Measurements from ENCODE around the gene CEP192. TPM values are rescaled to one million over a fixed set of nuclear protein-coding genes. Genes with fewer than 3 reads are reported as not detected.

Gene CEP192
- total and polyA plus RNA-seq, 2 of the 13 experiments (the other 11 are each of a cell fraction or from before 2014, with no cell fraction given): 15.3 to 24.7 TPM

DNA sequence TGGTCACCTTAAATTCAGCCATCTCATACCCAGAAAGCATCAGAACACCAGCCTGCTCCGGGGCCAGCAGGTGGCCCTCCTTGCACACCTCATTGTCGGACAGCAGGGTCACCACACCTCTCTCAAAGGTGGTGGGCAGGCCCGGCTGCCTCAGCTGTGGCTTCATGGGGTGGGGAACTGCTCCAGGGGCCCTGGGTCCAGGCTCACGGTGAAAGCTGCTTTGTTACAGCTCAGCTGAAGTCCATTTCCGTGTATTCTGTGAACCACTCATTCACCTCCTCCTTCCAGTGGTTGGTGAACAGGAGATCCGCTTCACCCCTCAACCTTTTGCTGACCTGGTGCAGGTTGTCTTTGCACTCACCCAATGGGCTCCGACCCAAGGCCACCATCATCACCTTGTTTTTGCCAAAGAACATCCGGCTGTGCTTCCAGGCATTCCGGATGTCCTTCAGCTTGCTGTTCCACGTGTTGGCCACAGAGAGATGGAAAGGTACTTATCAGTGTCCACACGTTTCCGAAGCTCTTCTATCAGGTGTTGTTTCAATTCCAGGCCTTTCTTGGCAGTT, 148.8 kb downstream of the CEP192 start (continued):
- TF ChIP-seq, protein P1, sequence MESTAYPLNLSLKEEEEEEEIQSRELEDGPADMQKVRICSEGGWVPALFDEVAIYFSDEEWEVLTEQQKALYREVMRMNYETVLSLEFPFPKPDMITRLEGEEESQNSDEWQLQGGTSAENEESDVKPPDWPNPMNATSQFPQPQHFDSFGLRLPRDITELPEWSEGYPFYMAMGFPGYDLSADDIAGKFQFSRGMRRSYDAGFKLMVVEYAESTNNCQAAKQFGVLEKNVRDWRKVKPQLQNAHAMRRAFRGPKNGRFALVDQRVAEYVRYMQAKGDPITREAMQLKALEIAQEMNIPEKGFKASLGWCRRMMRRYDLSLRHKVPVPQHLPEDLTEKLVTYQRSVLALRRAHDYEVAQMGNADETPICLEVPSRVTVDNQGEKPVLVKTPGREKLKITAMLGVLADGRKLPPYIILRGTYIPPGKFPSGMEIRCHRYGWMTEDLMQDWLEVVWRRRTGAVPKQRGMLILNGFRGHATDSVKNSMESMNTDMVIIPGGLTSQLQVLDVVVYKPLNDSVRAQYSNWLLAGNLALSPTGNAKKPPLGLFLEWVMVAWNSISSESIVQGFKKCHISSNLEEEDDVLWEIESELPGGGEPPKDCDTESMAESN (CRISPR knock-in tag; conservative IDR thresholded peaks at IDR 0.05): no peak
- TF ChIP-seq, protein P2, sequence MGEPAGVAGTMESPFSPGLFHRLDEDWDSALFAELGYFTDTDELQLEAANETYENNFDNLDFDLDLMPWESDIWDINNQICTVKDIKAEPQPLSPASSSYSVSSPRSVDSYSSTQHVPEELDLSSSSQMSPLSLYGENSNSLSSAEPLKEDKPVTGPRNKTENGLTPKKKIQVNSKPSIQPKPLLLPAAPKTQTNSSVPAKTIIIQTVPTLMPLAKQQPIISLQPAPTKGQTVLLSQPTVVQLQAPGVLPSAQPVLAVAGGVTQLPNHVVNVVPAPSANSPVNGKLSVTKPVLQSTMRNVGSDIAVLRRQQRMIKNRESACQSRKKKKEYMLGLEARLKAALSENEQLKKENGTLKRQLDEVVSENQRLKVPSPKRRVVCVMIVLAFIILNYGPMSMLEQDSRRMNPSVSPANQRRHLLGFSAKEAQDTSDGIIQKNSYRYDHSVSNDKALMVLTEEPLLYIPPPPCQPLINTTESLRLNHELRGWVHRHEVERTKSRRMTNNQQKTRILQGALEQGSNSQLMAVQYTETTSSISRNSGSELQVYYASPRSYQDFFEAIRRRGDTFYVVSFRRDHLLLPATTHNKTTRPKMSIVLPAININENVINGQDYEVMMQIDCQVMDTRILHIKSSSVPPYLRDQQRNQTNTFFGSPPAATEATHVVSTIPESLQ (CRISPR knock-in tag; conservative IDR thresholded peaks at IDR 0.05): no peak
- TF ChIP-seq ZNF609 (CRISPR knock-in tag; IDR thresholded peaks at IDR 0.05; ENCODE audit: borderline replicate concordance) (peak; percentile 60; the same call in 1 of the 2 replicates), KDM2A (CRISPR knock-in tag; IDR thresholded peaks at IDR 0.05; ENCODE audit: borderline replicate concordance, low read depth) (peak; percentile 74), NR0B2 (CRISPR knock-in tag; IDR thresholded peaks at IDR 0.05) (no peak), SRY (CRISPR knock-in tag; IDR thresholded peaks at IDR 0.05) (peak; percentile 43; the same call in 1 of the 2 replicates), HCFC1 (IDR thresholded peaks at IDR 0.05; ENCODE audit: low read depth, low read length) (no peak), CBX5 (CRISPR knock-in tag; IDR thresholded peaks at IDR 0.05; ENCODE audit: borderline replicate concordance) (no peak; the same call in 1 of the 2 replicates), ZBTB1 (CRISPR knock-in tag; IDR thresholded peaks at IDR 0.05; ENCODE audit: borderline replicate concordance) (no peak), MXI1 (IDR thresholded peaks at IDR 0.05; ENCODE audit: borderline replicate concordance, low read depth, low read length) (peak; percentile 62; the same call in 1 of the 3 replicates), ARNT2 (CRISPR knock-in tag; IDR thresholded peaks at IDR 0.05; ENCODE audit: low read depth) (no peak), U2AF2 (IDR thresholded peaks at IDR 0.05; ENCODE audit: low read depth, low read length) (no peak), HOXA5 (CRISPR knock-in tag; IDR thresholded peaks at IDR 0.05) (no peak; the same call in 1 of the 2 replicates), ZNF260 (CRISPR knock-in tag; IDR thresholded peaks at IDR 0.05; ENCODE audit: borderline replicate concordance, low read depth) (no peak), HMG20B (CRISPR knock-in tag; conservative IDR thresholded peaks at IDR 0.05) (no peak), TCF12 (IDR thresholded peaks at IDR 0.05) (no peak), TCF12 (CRISPR knock-in tag; IDR thresholded peaks at IDR 0.05) (no peak)
- TF ChIP-seq, protein P3, sequence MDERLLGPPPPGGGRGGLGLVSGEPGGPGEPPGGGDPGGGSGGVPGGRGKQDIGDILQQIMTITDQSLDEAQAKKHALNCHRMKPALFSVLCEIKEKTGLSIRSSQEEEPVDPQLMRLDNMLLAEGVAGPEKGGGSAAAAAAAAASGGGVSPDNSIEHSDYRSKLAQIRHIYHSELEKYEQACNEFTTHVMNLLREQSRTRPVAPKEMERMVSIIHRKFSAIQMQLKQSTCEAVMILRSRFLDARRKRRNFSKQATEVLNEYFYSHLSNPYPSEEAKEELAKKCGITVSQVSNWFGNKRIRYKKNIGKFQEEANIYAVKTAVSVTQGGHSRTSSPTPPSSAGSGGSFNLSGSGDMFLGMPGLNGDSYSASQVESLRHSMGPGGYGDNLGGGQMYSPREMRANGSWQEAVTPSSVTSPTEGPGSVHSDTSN (CRISPR knock-in tag; IDR thresholded peaks at IDR 0.05): no peak
- TF ChIP-seq, protein P4, sequence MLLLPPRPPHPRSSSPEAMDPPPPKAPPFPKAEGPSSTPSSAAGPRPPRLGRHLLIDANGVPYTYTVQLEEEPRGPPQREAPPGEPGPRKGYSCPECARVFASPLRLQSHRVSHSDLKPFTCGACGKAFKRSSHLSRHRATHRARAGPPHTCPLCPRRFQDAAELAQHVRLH (CRISPR knock-in tag; IDR thresholded peaks at IDR 0.05; ENCODE audit: borderline replicate concordance, low read depth): peak; percentile 66; the same call in 1 of the 2 replicates

Data from HepG2 (cell line).